GM23248 (cell line): ENCODE results near the gene TMEM51.

ENCODE experiments used
- EZH2 ChIP-seq: fragments of 200-600 bp; sonication (generic); IDR thresholded peaks from 2 replicates; pipeline ENCODE4 v1.6.1; 2018; ENCODE audit warnings: antibody characterized with exemption, mild to moderate bottlenecking; ENCODE audit not compliant: insufficient read depth, poor library complexity, severe bottlenecking
- EZH2phosphoT487 ChIP-seq: fragments of 200-600 bp; sonication (generic); IDR thresholded peaks from 2 replicates; pipeline ENCODE4 v1.6.1; 2018; ENCODE audit warnings: antibody characterized with exemption, moderate library complexity, mild to moderate bottlenecking, low read depth; ENCODE audit not compliant: insufficient read depth

GRCh38 chr1:15207031-15207828 lies 53.7 kb downstream of the TMEM51 start:
- TF ChIP-seq EZH2 (no peak), EZH2phosphoT487 (no peak)
